ENCODE results near the gene COL4A1. TPM values are rescaled to one million over a fixed set of nuclear protein-coding genes. Genes with fewer than 3 reads are reported as not detected.

COL4A1 gene
- total RNA-seq, 1 donor from 2014 or later: 0.44 TPM

GRCh38 chr13:110261166-110262081 is 45.5 kb downstream of the COL4A1 start:
- intact Hi-C loops (cut with micrococcal nuclease): no loop called here

- intact Hi-C loops (cut with micrococcal nuclease): no loop called here
Measured at GRCh38 chr13:110259651-110260050, 47.3 kb downstream of the COL4A1 start.

GRCh38 chr13:110258876-110259631 is 47.9 kb downstream of the COL4A1 start:
- intact Hi-C loops (cut with micrococcal nuclease): no loop called here

- intact Hi-C loops (cut with micrococcal nuclease): no loop called here
Measured at GRCh38 chr13:110257408-110257807, 49.5 kb downstream of the COL4A1 start.

GRCh38 chr13:110256126-110256905 is 50.6 kb downstream of the COL4A1 start:
- intact Hi-C loops (cut with micrococcal nuclease): no loop called here

- intact Hi-C loops (cut with micrococcal nuclease): no loop called here
Measured at GRCh38 chr13:110254751-110255553, 52.0 kb downstream of the COL4A1 start.

GRCh38 chr13:110254151-110254679 is 52.7 kb downstream of the COL4A1 start:
- intact Hi-C loops (cut with micrococcal nuclease): no loop called here

GRCh38 chr13:110251193-110251819 is 55.7 kb downstream of the COL4A1 start:
- intact Hi-C loops (cut with micrococcal nuclease): no loop called here

- intact Hi-C loops (cut with micrococcal nuclease): no loop called here
Measured at GRCh38 chr13:110250258-110250891, 56.6 kb downstream of the COL4A1 start.

- intact Hi-C loops (cut with micrococcal nuclease): no loop called here
Measured at GRCh38 chr13:110249326-110249725, 57.6 kb downstream of the COL4A1 start.

- intact Hi-C loops (cut with micrococcal nuclease): no loop called here
Measured at GRCh38 chr13:110248449-110249143, 58.4 kb downstream of the COL4A1 start.

GRCh38 chr13:110246530-110246929 is 60.4 kb downstream of the COL4A1 start:
- intact Hi-C loops (cut with micrococcal nuclease): no loop called here

- intact Hi-C loops (cut with micrococcal nuclease): no loop called here
Measured at GRCh38 chr13:110245416-110245899, 61.5 kb downstream of the COL4A1 start.

- intact Hi-C loops (cut with micrococcal nuclease): no loop called here
Measured at GRCh38 chr13:110244976-110245375, 62.0 kb downstream of the COL4A1 start.

- intact Hi-C loops (cut with micrococcal nuclease): no loop called here
Measured at GRCh38 chr13:110244071-110244830, 62.7 kb downstream of the COL4A1 start.

- intact Hi-C loops (cut with micrococcal nuclease): no loop called here
Measured at GRCh38 chr13:110242615-110243014, 64.3 kb downstream of the COL4A1 start.

- intact Hi-C loops (cut with micrococcal nuclease): no loop called here
Measured at GRCh38 chr13:110240943-110241342, 66.0 kb downstream of the COL4A1 start.

- intact Hi-C loops (cut with micrococcal nuclease): no loop called here
Measured at GRCh38 chr13:110240352-110240751, 66.6 kb downstream of the COL4A1 start.
